NB4 (cell line): ENCODE data around the gene C5orf46.

ENCODE experiments used
- CTCF ChIP-seq: IDR thresholded peaks from one replicate; pipeline ENCODE4 v1.5.1; 2012; ENCODE audit warnings: low read depth, low read length
- MAX ChIP-seq: IDR thresholded peaks from 2 replicates; pipeline ENCODE4 v1.6.1; 2011; ENCODE audit warnings: low read depth, low read length
- MYC ChIP-seq: IDR thresholded peaks from 2 replicates; pipeline ENCODE4 v1.6.1; 2011; ENCODE audit warnings: low read depth, low read length
- POLR2A ChIP-seq: IDR thresholded peaks from 2 replicates; pipeline ENCODE4 v1.6.1; 2011; ENCODE audit warnings: mild to moderate bottlenecking; ENCODE audit not compliant: insufficient read length; ENCODE audit errors: extremely low read depth

GRCh38 chr5:147856801-147857200 is 49.5 kb downstream of the C5orf46 start:
- no peak for TF ChIP-seq POLR2A
- TF ChIP-seq MAX: no peak
- TF ChIP-seq CTCF: no peak
- TF ChIP-seq MYC: no peak
